ENCODE data around the gene CORO6. TPM values are rescaled to one million over a fixed set of nuclear protein-coding genes. Genes with fewer than 3 reads are reported as not detected.

CORO6 gene
- total and polyA plus RNA-seq, 10 of the 15 experiments (the other 5 are each of a cell fraction or from before 2014, with no cell fraction given): 0.26 to 5.0 (median 1.7) TPM; not detected in 1

DNA sequence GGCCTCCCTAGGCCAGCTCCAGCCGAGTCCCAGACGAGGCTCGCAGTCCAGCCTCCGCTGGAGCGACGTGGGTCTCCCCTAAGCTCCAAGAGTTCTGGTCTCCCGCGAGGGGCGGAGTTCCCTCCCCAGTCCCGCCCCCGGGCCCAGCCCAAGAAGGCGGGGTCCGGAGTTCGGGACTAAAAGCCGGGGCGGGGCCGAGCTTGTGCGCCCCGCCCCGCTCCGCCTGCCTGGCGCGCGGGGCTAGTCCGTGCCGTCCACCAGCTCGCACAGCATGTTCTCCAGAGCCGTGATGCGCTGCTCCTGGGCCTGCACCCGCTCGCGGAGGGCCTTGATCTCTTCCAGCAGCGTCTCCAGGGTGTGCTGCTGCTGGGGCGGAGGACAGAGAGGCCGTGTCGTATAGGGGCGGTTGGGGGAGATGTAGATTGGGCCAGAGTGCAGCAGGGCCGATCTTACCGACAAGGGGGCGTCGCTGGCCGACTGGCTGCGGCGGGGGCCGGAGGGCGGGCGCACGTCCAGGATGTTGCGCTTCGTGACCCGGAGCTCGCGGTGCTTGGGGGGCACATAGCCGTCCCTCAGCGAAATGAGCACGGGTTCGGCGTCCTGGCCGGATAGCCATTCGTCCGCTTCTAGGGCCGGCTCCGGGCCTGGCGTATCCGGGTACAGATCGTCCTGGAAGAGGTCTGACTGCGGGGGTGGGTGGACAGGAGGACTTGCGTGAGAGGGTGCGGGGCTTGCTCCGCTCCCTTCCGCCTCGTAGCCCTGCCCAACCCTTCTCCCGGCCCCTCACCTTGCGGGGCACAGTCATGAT is 7.0 kb downstream of the CORO6 start (continued):
- TF ChIP-seq, protein P1, sequence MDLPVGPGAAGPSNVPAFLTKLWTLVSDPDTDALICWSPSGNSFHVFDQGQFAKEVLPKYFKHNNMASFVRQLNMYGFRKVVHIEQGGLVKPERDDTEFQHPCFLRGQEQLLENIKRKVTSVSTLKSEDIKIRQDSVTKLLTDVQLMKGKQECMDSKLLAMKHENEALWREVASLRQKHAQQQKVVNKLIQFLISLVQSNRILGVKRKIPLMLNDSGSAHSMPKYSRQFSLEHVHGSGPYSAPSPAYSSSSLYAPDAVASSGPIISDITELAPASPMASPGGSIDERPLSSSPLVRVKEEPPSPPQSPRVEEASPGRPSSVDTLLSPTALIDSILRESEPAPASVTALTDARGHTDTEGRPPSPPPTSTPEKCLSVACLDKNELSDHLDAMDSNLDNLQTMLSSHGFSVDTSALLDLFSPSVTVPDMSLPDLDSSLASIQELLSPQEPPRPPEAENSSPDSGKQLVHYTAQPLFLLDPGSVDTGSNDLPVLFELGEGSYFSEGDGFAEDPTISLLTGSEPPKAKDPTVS (IDR thresholded peaks at IDR 0.05; ENCODE audit: low read depth, low read length): no peak
- TF ChIP-seq BHLHE40 (IDR thresholded peaks at IDR 0.05; ENCODE audit: borderline replicate concordance in 1 of 2, low read depth in 2 of 2, low read length in 1 of 2): peak in 1 of 2 experiments; percentile 20; a peak in 1 of 4 replicates
- no peak for TF ChIP-seq RELA (IDR thresholded peaks at IDR 0.05; ENCODE audit: borderline replicate concordance, partially characterized antibody)
- no peak for TF ChIP-seq ZNF622 (IDR thresholded peaks at IDR 0.05)
- no peak for TF ChIP-seq POLR2A (IDR thresholded peaks at IDR 0.05; ENCODE audit: low read depth, low read length)
- TF ChIP-seq, protein P2, sequence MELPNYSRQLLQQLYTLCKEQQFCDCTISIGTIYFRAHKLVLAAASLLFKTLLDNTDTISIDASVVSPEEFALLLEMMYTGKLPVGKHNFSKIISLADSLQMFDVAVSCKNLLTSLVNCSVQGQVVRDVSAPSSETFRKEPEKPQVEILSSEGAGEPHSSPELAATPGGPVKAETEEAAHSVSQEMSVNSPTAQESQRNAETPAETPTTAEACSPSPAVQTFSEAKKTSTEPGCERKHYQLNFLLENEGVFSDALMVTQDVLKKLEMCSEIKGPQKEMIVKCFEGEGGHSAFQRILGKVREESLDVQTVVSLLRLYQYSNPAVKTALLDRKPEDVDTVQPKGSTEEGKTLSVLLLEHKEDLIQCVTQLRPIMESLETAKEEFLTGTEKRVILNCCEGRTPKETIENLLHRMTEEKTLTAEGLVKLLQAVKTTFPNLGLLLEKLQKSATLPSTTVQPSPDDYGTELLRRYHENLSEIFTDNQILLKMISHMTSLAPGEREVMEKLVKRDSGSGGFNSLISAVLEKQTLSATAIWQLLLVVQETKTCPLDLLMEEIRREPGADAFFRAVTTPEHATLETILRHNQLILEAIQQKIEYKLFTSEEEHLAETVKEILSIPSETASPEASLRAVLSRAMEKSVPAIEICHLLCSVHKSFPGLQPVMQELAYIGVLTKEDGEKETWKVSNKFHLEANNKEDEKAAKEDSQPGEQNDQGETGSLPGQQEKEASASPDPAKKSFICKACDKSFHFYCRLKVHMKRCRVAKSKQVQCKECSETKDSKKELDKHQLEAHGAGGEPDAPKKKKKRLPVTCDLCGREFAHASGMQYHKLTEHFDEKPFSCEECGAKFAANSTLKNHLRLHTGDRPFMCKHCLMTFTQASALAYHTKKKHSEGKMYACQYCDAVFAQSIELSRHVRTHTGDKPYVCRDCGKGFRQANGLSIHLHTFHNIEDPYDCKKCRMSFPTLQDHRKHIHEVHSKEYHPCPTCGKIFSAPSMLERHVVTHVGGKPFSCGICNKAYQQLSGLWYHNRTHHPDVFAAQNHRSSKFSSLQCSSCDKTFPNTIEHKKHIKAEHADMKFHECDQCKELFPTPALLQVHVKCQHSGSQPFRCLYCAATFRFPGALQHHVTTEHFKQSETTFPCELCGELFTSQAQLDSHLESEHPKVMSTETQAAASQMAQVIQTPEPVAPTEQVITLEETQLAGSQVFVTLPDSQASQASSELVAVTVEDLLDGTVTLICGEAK (IDR thresholded peaks at IDR 0.05; ENCODE audit: borderline replicate concordance): no peak
